GM12891 (cell line): Measurements from ENCODE around the gene SLC2A9.

Source experiments
- POLR2A ChIP-seq: IDR thresholded peaks from 2 replicates; pipeline ENCODE4 v1.6.1; 2011; ENCODE audit warnings: low read depth, low read length, control low read depth
- POLR2AphosphoS5 ChIP-seq: IDR thresholded peaks from 2 replicates; pipeline ENCODE4 v1.6.1; 2011; ENCODE audit warnings: low read depth, low read length, control low read depth

GRCh38 chr4:9999956-10000561 is 21.2 kb downstream of the SLC2A9 start:
- no peak for TF ChIP-seq POLR2AphosphoS5
- no peak for TF ChIP-seq POLR2A
